HepG2 (cell line): ENCODE measurements around the gene MAFF. TPM values are rescaled to one million over a fixed set of nuclear protein-coding genes. Genes with fewer than 3 reads are reported as not detected.

Experiments
- ELF1 ChIP-seq: sonication (generic); formaldehyde crosslinking; IDR thresholded peaks from 2 replicates; pipeline ENCODE4 v1.4.0; 2020; ENCODE audit warnings: missing genetic modification reagents
- ERF ChIP-seq: IDR thresholded peaks from 2 replicates; pipeline ENCODE4 v1.6.1; 2018; ENCODE audit warnings: missing biosample characterization, missing genetic modification reagents
- FOSL1 ChIP-seq: sonication (generic); formaldehyde crosslinking; IDR thresholded peaks from 2 replicates; pipeline ENCODE4 v1.9.0; 2021; ENCODE audit warnings: missing genetic modification reagents, borderline replicate concordance
- FOXM1 ChIP-seq: sonication (generic); formaldehyde crosslinking; IDR thresholded peaks from 2 replicates; pipeline ENCODE4 v1.5.0; 2020; ENCODE audit warnings: missing genetic modification reagents
- GATAD1 ChIP-seq: IDR thresholded peaks from 2 replicates; pipeline ENCODE4 v1.6.1; 2016; ENCODE audit warnings: missing genetic modification reagents, missing compliant biosample characterization
- KIAA2018 ChIP-seq: sonication (generic); formaldehyde crosslinking; IDR thresholded peaks from 2 replicates; pipeline ENCODE4 v1.5.0; 2020; ENCODE audit warnings: mild to moderate bottlenecking, missing genetic modification reagents, borderline replicate concordance
- LCORL ChIP-seq, 2 experiments: fragments of 450-650 bp in 1 of 2; sonication (generic) in 1 of 2; formaldehyde crosslinking in 1 of 2; IDR thresholded peaks; 2 replicates each; pipeline versions ENCODE4 v1.5.0 to v1.6.1; 2017 to 2020; ENCODE audit warnings: antibody characterized with exemption in 1 of 2, missing genetic modification reagents in 1 of 2
- MTA3 ChIP-seq: sonication (generic); formaldehyde crosslinking; IDR thresholded peaks from 2 replicates; pipeline ENCODE4 v1.4.0; 2020; ENCODE audit warnings: missing genetic modification reagents
- MYPOP ChIP-seq: sonication (generic); formaldehyde crosslinking; IDR thresholded peaks from 2 replicates; pipeline ENCODE4 v1.8.1; 2023; ENCODE audit warnings: mild to moderate bottlenecking, moderate library complexity, missing genetic modification reagents
- ZFP37 ChIP-seq: sonication (generic); formaldehyde crosslinking; IDR thresholded peaks from 2 replicates; pipeline ENCODE4 v1.4.0; 2020; ENCODE audit warnings: missing genetic modification reagents, borderline replicate concordance
- ZNF138 ChIP-seq: sonication (generic); formaldehyde crosslinking; IDR thresholded peaks from 2 replicates; pipeline ENCODE4 v1.5.0; 2020; ENCODE audit warnings: mild to moderate bottlenecking, low read depth, missing genetic modification reagents
- ZNF33A ChIP-seq: sonication (generic); formaldehyde crosslinking; IDR thresholded peaks from 2 replicates; pipeline ENCODE4 v1.5.1; 2020; ENCODE audit warnings: missing genetic modification reagents, mild to moderate bottlenecking, moderate library complexity, borderline replicate concordance
- ZNF639 ChIP-seq: conservative IDR thresholded peaks from 2 replicates; pipeline ENCODE4 v1.6.1; 2018; ENCODE audit warnings: missing genetic modification reagents
- ZNF770 ChIP-seq: sonication (generic); formaldehyde crosslinking; IDR thresholded peaks from 2 replicates; pipeline ENCODE4 v1.5.0; 2020; ENCODE audit warnings: mild to moderate bottlenecking, missing genetic modification reagents
- polyA plus RNA-seq, 8 experiments: library from polyadenylated mRNA; depleted of rRNA in 3 of 8; stranded (reverse) in 7 of 8; unstranded in 1 of 8; fragments of >200 nt; fragmentation: Illumina TruSeq in 4 of 8; extraction: Trizol in 4 of 8; gene quantifications; 2 replicates each; pipeline versions ENCODE4 v1.2.1 to v1.2.3, GENCODE V29; 2011 to 2016; ENCODE audit warnings: low read depth in 4 of 8, missing spikeins in 1 of 8, mixed read lengths in 1 of 8; ENCODE audit not compliant: insufficient read depth in 1 of 8
- total RNA-seq, 5 experiments: library from RNA; depleted of rRNA; stranded (reverse); fragments of >200 nt; fragmentation: Illumina TruSeq; extraction: Trizol; gene quantifications; 2 replicates each; pipeline ENCODE4 v1.2.3, GENCODE V29; 2016; ENCODE audit warnings: low read depth in 1 of 5
- TF ChIP-seq, protein P1 (sequence below): sonication (generic); IDR thresholded peaks from 2 replicates; pipeline ENCODE4 v1.6.1; 2016; ENCODE audit warnings: low read depth, borderline replicate concordance

Gene MAFF
- total and polyA plus RNA-seq, 2 of the 13 experiments (the other 11 are each of a cell fraction or from before 2014, with no cell fraction given) = 5.4 to 14.3 TPM

GRCh38 chr22:38243007-38243765 is 41.4 kb downstream of the MAFF start (continued):
- TF ChIP-seq GATAD1 (no peak), LCORL (IDR thresholded peaks at IDR 0.05) (no peak), LCORL (CRISPR knock-in tag; IDR thresholded peaks at IDR 0.05) (0 out of 2 replicates have a peak, but pooled peaks have one; percentile 25), ZNF138 (no peak), ERF (CRISPR knock-in tag) (no peak), MTA3 (no peak), ZFP37 (CRISPR knock-in tag) (no peak), ZNF639 (CRISPR knock-in tag) (no peak), ZNF770 (CRISPR knock-in tag) (no peak), FOXM1 (no peak), KIAA2018 (CRISPR knock-in tag) (no peak), MYPOP (CRISPR knock-in tag) (no peak), ELF1 (CRISPR knock-in tag) (0 out of 2 replicates have a peak, but pooled peaks have one; percentile 33), FOSL1 (CRISPR knock-in tag) (no peak), ZNF33A (CRISPR knock-in tag) (no peak)
- TF ChIP-seq, protein P1, sequence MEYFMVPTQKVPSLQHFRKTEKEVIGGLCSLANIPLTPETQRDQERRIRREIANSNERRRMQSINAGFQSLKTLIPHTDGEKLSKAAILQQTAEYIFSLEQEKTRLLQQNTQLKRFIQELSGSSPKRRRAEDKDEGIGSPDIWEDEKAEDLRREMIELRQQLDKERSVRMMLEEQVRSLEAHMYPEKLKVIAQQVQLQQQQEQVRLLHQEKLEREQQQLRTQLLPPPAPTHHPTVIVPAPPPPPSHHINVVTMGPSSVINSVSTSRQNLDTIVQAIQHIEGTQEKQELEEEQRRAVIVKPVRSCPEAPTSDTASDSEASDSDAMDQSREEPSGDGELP = peak; percentile 19; the same call in 1 of the 2 replicates
